ENCODE results near the gene LAMA2.

GRCh38 chr6:129233458-129234134 lies 350.7 kb downstream of the LAMA2 start:
- TF ChIP-seq POLR2A (IDR thresholded peaks at IDR 0.05; ENCODE audit: insufficient read depth in 1 of 2, low read depth in 2 of 2, low read length in 2 of 2) (no peak), ZSCAN21 (CRISPR knock-in tag; IDR thresholded peaks at IDR 0.05; ENCODE audit: borderline replicate concordance) (no peak), BRCA1 (CRISPR knock-in tag; IDR thresholded peaks at IDR 0.05) (no peak), NFYC (CRISPR knock-in tag; IDR thresholded peaks at IDR 0.05) (no peak), CHCHD3 (CRISPR knock-in tag; IDR thresholded peaks at IDR 0.05) (no peak), XRCC5 (optimal IDR thresholded peaks at IDR 0.05; ENCODE audit: low read length) (no peak), ZNF331 (CRISPR knock-in tag; IDR thresholded peaks at IDR 0.05) (no peak), REST (IDR thresholded peaks at IDR 0.05; ENCODE audit: borderline replicate concordance in 1 of 2, low read depth in 1 of 2, low read length in 2 of 2) (no peak), TAF1 (CRISPR knock-in tag; IDR thresholded peaks at IDR 0.05) (no peak), CTCF (CRISPR knock-in tag; IDR thresholded peaks at IDR 0.05) (no peak), ELF1 (CRISPR knock-in tag; IDR thresholded peaks at IDR 0.05) (no peak), NFE2L2 (IDR thresholded peaks at IDR 0.05; ENCODE audit: low read length) (no peak)

Measured in HepG2 (cell line).